H9 (cell line): ENCODE measurements around the gene CCDC174. TPM values are rescaled to one million over a fixed set of nuclear protein-coding genes. Genes with fewer than 3 reads are reported as not detected.

Source experiments
- DNase-seq: peaks from one replicate; pipeline ENCODE4 v3.0.0-alpha.2; 2017
- H2AFZ ChIP-seq: one replicate; pipeline ENCODE4 v1.6.1; 2013; ENCODE audit warnings: mild to moderate bottlenecking, low read length, control low read depth, moderate library complexity
- H2AK5ac ChIP-seq: 2 replicates; pipeline ENCODE4 v1.6.1; 2013; ENCODE audit warnings: low read length, control low read depth, mixed read lengths; ENCODE audit not compliant: insufficient read length
- H2BK120ac ChIP-seq: one replicate; pipeline ENCODE4 v1.6.1; 2013; ENCODE audit warnings: low read depth, mild to moderate bottlenecking, low read length, control low read depth, inconsistent platforms; ENCODE audit not compliant: poor library complexity, severe bottlenecking
- H2BK12ac ChIP-seq: 2 replicates; pipeline ENCODE4 v1.6.1; 2013; ENCODE audit warnings: low read length, control low read depth, mixed read lengths, low read depth; ENCODE audit not compliant: insufficient read length
- H2BK15ac ChIP-seq: 2 replicates; pipeline ENCODE4 v1.6.1; 2013; ENCODE audit warnings: low read depth, low read length, control low read depth
- H2BK20ac ChIP-seq: one replicate; pipeline ENCODE4 v1.6.1; 2013; ENCODE audit warnings: low read depth, mild to moderate bottlenecking, low read length, control low read depth, inconsistent platforms; ENCODE audit not compliant: poor library complexity, severe bottlenecking
- H2BK5ac ChIP-seq: 2 replicates; pipeline ENCODE4 v1.6.1; 2013; ENCODE audit warnings: low read length, control low read depth, mixed read lengths; ENCODE audit not compliant: insufficient read length
- H3K14ac ChIP-seq: 2 replicates; pipeline ENCODE4 v1.6.1; 2013; ENCODE audit warnings: low read length, control low read depth; ENCODE audit not compliant: insufficient read depth
- H3K18ac ChIP-seq: 2 replicates; pipeline ENCODE4 v1.6.1; 2013; ENCODE audit warnings: low read depth, mild to moderate bottlenecking, mixed read lengths, low read length, control low read depth; ENCODE audit not compliant: insufficient read length
- H3K23ac ChIP-seq: 2 replicates; pipeline ENCODE4 v1.6.1; 2013; ENCODE audit warnings: low read length, control low read depth, mixed read lengths, low read depth; ENCODE audit not compliant: insufficient read length
- H3K23me2 ChIP-seq: 2 replicates; pipeline ENCODE4 v1.6.1; 2013; ENCODE audit warnings: low read depth, mild to moderate bottlenecking, mixed read lengths, low read length, control low read depth; ENCODE audit not compliant: insufficient read length, poor library complexity, severe bottlenecking
- H3K27ac ChIP-seq: 2 replicates; pipeline ENCODE4 v1.5.1; 2013; ENCODE audit warnings: low read length, control low read depth, mixed read lengths, low read depth; ENCODE audit not compliant: insufficient read length
- H3K27me3 ChIP-seq: 2 replicates; pipeline ENCODE4 v1.6.1; 2013; ENCODE audit warnings: low read length, control low read depth, inconsistent platforms; ENCODE audit not compliant: insufficient read depth
- H3K4ac ChIP-seq: 2 replicates; pipeline ENCODE4 v1.6.1; 2013; ENCODE audit warnings: low read depth, mild to moderate bottlenecking, control low read depth, inconsistent platforms, low read length, moderate library complexity
- H3K4me1 ChIP-seq: 2 replicates; pipeline ENCODE4 v1.6.1; 2013; ENCODE audit warnings: low read length, control low read depth, inconsistent platforms; ENCODE audit not compliant: insufficient read depth
- H3K4me2 ChIP-seq: 2 replicates; pipeline ENCODE4 v1.6.1; 2013; ENCODE audit warnings: low read length, control low read depth, mixed read lengths; ENCODE audit not compliant: insufficient read length, insufficient read depth
- H3K56ac ChIP-seq: 2 replicates; pipeline ENCODE4 v1.6.1; 2013; ENCODE audit warnings: low read depth, mild to moderate bottlenecking, mixed read lengths, low read length, control low read depth; ENCODE audit not compliant: insufficient read length
- H3K79me1 ChIP-seq: 2 replicates; pipeline ENCODE4 v1.6.1; 2013; ENCODE audit warnings: low read depth, mild to moderate bottlenecking, moderate library complexity, low read length, control low read depth, inconsistent platforms; ENCODE audit not compliant: insufficient read depth, poor library complexity, severe bottlenecking
- H3K79me2 ChIP-seq: 2 replicates; pipeline ENCODE4 v1.6.1; 2013; ENCODE audit warnings: low read length, control low read depth, inconsistent platforms; ENCODE audit not compliant: insufficient read depth
- H3K9ac ChIP-seq: 2 replicates; pipeline ENCODE4 v1.6.1; 2013; ENCODE audit warnings: low read length, control low read depth, mixed read lengths; ENCODE audit not compliant: insufficient read length; ENCODE audit errors: extremely low read depth
- H3K9me3 ChIP-seq: one replicate; pipeline ENCODE4 v1.6.1; 2013; ENCODE audit warnings: low read depth, low read length, inconsistent platforms; ENCODE audit not compliant: control insufficient read depth
- H3T11ph ChIP-seq: one replicate; pipeline ENCODE4 v1.6.1; 2013; ENCODE audit warnings: mild to moderate bottlenecking, low read length, control low read depth, inconsistent platforms
- H4K20me1 ChIP-seq: one replicate; pipeline ENCODE4 v1.6.1; 2013; ENCODE audit not compliant: control insufficient read depth, insufficient read length, insufficient read depth
- H4K5ac ChIP-seq: 2 replicates; pipeline ENCODE4 v1.6.1; 2013; ENCODE audit warnings: low read depth, mild to moderate bottlenecking, mixed read lengths, low read length, control low read depth; ENCODE audit not compliant: insufficient read length
- H4K8ac ChIP-seq: replicated peaks from 2 replicates; pipeline ENCODE4 v1.6.1; 2013; ENCODE audit warnings: low read length, control low read depth, mixed read lengths, low read depth; ENCODE audit not compliant: insufficient read length
- H4K91ac ChIP-seq: 2 replicates; pipeline ENCODE4 v1.6.1; 2013; ENCODE audit warnings: low read depth, mild to moderate bottlenecking, moderate library complexity, mixed read lengths, low read length, control low read depth; ENCODE audit not compliant: insufficient read length
- H3K27ac Mint-ChIP-seq, 3 experiments: 2 replicates in 2 of 3; 3 replicates in 1 of 3; pipeline ENCODE4 v1.8.0; 2020 to 2021; ENCODE audit warnings: mixed read lengths in 3 of 3, mild to moderate bottlenecking in 1 of 3, moderate library complexity in 1 of 3
- H3K27me3 Mint-ChIP-seq: 2 replicates; pipeline ENCODE4 v1.8.0; 2021; ENCODE audit warnings: low read depth, mild to moderate bottlenecking, moderate library complexity, mixed read lengths
- H3K36me3 Mint-ChIP-seq, 3 experiments: 2 replicates in 2 of 3; 3 replicates in 1 of 3; pipeline ENCODE4 v1.8.0; 2020 to 2021; ENCODE audit warnings: low read depth in 3 of 3, mixed read lengths in 3 of 3; ENCODE audit not compliant: insufficient read depth in 1 of 3
- H3K4me1 Mint-ChIP-seq, 2 experiments: 2 replicates each; pipeline ENCODE4 v1.8.0; 2020; ENCODE audit warnings: mixed read lengths in 2 of 2
- H3K4me3 Mint-ChIP-seq, 2 experiments: 2 replicates in 1 of 2; 3 replicates in 1 of 2; pipeline ENCODE4 v1.8.0; 2020 to 2021; ENCODE audit warnings: mild to moderate bottlenecking in 2 of 2, mixed read lengths in 2 of 2, moderate library complexity in 1 of 2
- H3K9me3 Mint-ChIP-seq, 2 experiments: 2 replicates in 1 of 2; 3 replicates in 1 of 2; pipeline ENCODE4 v1.8.0; 2020; ENCODE audit warnings: mild to moderate bottlenecking in 2 of 2, mixed read lengths in 2 of 2, moderate library complexity in 1 of 2
- WGBS: extraction: QIAGEN DNeasy Blood & Tissue Kit; methylation state at CpG from one replicate; pipeline ENCODE4 v1.1.7; 2013; ENCODE audit warnings: missing lambda C conversion rate, low lambda C conversion rate, mixed read lengths; ENCODE audit not compliant: insufficient read length; ENCODE audit errors: extremely low coverage; 5-methylcytosine and 5-hydroxymethylcytosine counted together
- total RNA-seq: library from RNA; stranded (reverse); gene quantifications from 2 replicates; pipeline ENCODE4 v1.2.1, GENCODE V29; 2021
- TF ChIP-seq, protein P1 (sequence below): fragments of 200-600 bp; sonication (generic); conservative IDR thresholded peaks from 3 replicates; pipeline ENCODE4 v1.8.0; 2021; ENCODE audit warnings: antibody characterized with exemption, mild to moderate bottlenecking

Gene CCDC174
- total RNA-seq, 1 experiment from 2014 or later: 15.2 TPM

DNA sequence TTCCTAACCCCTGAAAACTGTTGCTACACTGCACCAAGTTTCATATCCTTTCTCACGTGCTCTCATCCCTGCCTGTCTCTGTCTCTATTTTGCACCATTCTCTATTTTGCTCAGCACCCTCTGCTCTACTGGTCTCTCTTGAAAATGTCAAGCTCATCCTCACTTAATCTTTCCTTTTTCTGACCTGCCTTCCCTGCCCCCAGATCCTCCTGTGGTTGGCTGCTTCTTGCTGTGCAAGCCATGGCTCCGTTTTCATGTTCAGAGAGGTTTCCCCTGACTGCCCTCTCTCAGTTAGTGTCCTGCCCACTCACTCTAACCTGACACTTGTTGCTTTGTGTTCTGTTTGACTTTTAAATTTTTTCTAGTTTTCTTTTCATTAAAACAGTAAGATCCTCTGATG, 6.0 kb downstream of the CCDC174 start:
- Histone ChIP-seq H3T11ph (no peak overlapping the region), H2BK12ac (no peak overlapping the region), H4K8ac (no peak overlapping the region), H3K9me3 (no peaks in the 10 kb centered on the region), H3K23me2 (no peaks in the 10 kb centered on the region), H3K79me2 (no peaks in the 10 kb centered on the region), H3K27ac (no peak overlapping the region), H2BK20ac (no peak overlapping the region), H2BK120ac (no peak overlapping the region), H3K18ac (no peak overlapping the region), H2BK5ac (no peak overlapping the region), H3K14ac (no peak overlapping the region), H4K5ac (no peak overlapping the region), H3K4me2 (no peak overlapping the region), H3K27me3 (no peaks in the 10 kb centered on the region), H3K56ac (no peak overlapping the region), H3K4ac (no peak overlapping the region), H3K23ac (no peak overlapping the region), H4K91ac (no peak overlapping the region), H2BK15ac (no peak overlapping the region), H3K9ac (no peak overlapping the region), H2AK5ac (no peak overlapping the region), H2AFZ (no peak overlapping the region), H3K79me1 (peaks cover 2% of the 10 kb centered on the region), H4K20me1 (no peaks in the 10 kb centered on the region), H3K4me1 (no peaks in the 10 kb centered on the region)
- WGBS: no CpG with 5 or more reads among the region's 2 CpGs
- TF ChIP-seq, protein P1, sequence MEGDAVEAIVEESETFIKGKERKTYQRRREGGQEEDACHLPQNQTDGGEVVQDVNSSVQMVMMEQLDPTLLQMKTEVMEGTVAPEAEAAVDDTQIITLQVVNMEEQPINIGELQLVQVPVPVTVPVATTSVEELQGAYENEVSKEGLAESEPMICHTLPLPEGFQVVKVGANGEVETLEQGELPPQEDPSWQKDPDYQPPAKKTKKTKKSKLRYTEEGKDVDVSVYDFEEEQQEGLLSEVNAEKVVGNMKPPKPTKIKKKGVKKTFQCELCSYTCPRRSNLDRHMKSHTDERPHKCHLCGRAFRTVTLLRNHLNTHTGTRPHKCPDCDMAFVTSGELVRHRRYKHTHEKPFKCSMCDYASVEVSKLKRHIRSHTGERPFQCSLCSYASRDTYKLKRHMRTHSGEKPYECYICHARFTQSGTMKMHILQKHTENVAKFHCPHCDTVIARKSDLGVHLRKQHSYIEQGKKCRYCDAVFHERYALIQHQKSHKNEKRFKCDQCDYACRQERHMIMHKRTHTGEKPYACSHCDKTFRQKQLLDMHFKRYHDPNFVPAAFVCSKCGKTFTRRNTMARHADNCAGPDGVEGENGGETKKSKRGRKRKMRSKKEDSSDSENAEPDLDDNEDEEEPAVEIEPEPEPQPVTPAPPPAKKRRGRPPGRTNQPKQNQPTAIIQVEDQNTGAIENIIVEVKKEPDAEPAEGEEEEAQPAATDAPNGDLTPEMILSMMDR: no peak
- DNase-seq: no peak
- H3K9me3 Mint-ChIP-seq: no peaks in the 10 kb centered on the region
- H3K27ac Mint-ChIP-seq: no peak overlapping the region
- H3K4me1 Mint-ChIP-seq: peaks cover 0 to 4% of the 10 kb centered on the region in 2 experiments; a peak in 2 of 4 replicates
- H3K4me3 Mint-ChIP-seq: no peak overlapping the region
- H3K27me3 Mint-ChIP-seq: no peaks in the 10 kb centered on the region
- H3K36me3 Mint-ChIP-seq: peaks cover 21 to 71% (median 70%) of the 10 kb centered on the region in 3 experiments; a peak in 6 of 7 replicates
